Sciatic nerve (tissue), 2 donors: ENCODE results near the gene ANKLE1. TPM values are rescaled to one million over a fixed set of nuclear protein-coding genes. Genes with fewer than 3 reads are reported as not detected.
A peak's percentile ranks its signal among the peaks of the same experiment; 100 is the strongest.

Experiments used
- ATAC-seq: fragments of 200-7000 bp; cut with Tn5 transposase; one replicate; pipeline ENCODE4 v1.9.1; 2020; ENCODE audit warnings: mild to moderate bottlenecking, moderate library complexity
- DNase-seq: peaks from one replicate; pipeline ENCODE4 v3.0.0-alpha.2; 2020; ENCODE audit warnings: low spot score
- intact Hi-C: fragments of 100-400 bp; cut with DNase I; formaldehyde crosslinking; loops from one replicate; pipeline ENCODE4 v1.14.2; 2022
- total RNA-seq: library from RNA; stranded (reverse); fragmentation: NEBNext Ultra II Directional; extraction: Animal tissue kit (Norgen Biotek cat#: 25700); gene quantifications from one replicate; pipeline ENCODE4 v1.2.1, GENCODE V29; 2021
- donor health status: DM: no; HTN: no; CAD: no.
- donor health status: DM: no; HTN: no; CAD: no.

ANKLE1 gene
- total RNA-seq, 1 donor from 2014 or later: 1.7 TPM

DNA sequence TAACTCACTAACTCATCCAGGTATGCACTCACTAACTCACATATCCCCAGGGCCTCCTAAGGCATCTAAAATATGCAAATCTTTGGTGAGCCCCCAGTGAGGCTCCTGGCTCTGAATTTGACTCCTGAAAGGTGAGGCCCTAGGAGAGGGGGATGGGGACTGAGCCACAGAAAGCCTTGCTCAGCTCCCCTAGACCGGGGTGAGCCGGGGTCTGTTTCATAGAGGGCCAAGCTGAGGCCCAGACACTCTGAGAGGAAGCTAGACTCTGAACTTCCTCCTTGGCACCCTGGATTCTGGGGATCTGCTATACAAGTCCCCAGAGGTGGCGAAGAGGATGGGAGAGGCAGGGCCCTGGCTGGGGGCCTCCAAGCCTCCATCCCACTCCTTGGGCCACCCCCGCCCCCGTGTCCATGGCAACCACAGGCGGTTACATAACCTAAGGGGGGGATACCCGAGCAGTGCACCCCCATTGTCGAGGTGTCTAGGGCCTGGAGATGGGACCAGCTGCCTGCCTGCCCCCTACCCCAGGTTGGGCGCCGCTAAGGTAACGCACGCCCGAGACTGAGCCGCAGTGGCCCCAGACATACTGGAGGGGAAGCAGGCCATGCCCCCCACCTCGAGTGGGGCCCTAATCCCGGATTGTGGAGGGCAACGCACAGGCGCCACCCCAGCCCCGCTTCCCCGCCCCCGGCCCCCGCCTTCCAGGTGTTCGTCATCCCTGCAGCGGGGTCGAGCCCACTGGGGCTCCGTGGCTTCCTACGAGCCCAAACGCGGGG lies 20.9 kb downstream of the ANKLE1 start:
- DNase-seq (no peak), ATAC-seq (no peak)
- intact Hi-C loops: no loop called here

DNA sequence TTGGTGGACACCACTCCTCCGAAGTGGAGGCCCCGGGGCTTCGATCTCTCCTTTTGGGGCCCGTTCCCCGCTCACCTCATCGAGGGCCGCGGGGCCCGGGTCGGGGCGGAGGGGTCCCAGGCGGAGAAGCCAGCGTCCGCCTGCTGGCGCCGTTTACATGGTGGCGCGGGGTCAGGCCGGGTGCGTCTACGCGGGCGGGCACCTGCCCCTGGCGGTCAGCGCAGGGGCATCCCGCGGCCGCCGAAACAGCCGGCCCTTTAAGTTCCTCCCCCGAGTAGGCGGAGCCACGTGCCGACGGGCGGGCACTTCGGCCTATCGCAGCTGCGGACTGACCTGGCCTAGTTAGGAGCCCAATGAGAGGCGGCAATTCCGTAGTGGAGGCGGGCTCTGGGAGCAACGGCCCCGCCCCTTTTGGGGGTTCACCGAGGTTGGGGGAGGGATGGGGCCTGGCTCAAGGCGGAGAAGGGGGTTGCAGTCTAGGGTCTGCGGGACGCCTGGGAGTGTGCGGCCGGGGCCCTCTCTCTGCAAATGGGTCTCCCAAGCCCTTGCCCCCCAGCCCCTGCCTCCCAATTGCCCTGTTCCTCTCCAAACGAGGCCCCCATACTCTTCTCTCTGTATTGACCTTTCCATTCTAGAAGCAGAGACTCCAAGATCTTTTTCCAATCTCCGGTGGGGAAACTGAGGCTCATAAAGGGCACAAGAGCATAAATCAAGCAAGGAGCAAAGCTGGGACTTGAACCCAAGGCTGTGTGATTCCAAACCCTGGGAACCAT lies 21.7 kb downstream of the ANKLE1 start, which contains the start of gene ABHD8:
TSS of gene ABHD8 (minus strand) at position 259 of the 773 bp plus-strand sequence. CDS start 1,809 bp downstream, outside the sequence.
- ATAC-seq (peak; percentile 91), DNase-seq (peak; percentile 98)
- intact Hi-C loops: no loop called here

DNA sequence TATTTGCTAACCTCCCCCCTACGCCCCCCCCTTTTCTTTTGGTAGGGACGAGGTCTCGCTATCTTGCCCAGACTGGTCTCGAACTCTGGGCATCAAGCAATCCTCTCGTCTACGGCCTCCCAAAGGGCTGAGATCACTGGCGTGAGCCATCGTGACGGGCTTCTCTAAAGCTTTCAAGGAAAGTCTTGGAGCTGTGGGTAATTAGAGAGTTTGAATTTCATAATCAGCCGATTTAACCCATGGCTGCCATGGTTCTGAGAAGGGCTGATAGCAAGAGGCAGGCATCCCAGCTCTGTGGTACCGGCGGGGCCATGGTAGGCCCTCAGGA lies 22.2 kb downstream of the ANKLE1 start:
- intact Hi-C loops: no loop called here
- DNase-seq: no peak
- ATAC-seq: no peak

- no peak for DNase-seq
- intact Hi-C loops: no loop called here
- ATAC-seq: no peak
Measured at GRCh38 chr19:17304386-17305215, 22.9 kb downstream of the ANKLE1 start.

DNA sequence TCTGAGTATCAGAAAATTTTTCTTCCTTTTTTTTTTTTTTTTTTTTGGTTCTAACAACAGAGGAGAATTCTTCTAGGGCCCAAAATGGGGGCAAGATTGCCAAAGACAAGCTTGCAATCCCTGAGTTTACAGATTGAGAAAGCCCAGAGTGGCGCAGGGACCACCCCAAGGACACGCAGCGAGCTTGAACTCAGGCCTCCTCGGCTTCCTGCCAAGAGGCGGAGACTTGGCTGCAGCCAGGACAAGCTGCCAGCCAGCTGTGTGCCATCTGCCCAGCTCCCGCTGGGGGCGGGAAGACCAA lies 23.5 kb downstream of the ANKLE1 start:
- ATAC-seq (no peak), DNase-seq (no peak)
- intact Hi-C loops: no loop called here

- ATAC-seq (peak; percentile 78), DNase-seq (peak; percentile 95)
- intact Hi-C loops: no loop called here
Measured at GRCh38 chr19:17305517-17306284, 24.0 kb downstream of the ANKLE1 start, which contains the start of gene MRPL34. Gene MRPL34 (plus strand): TSS chr19:17305872. CDS start chr19:17305893, 21 bp downstream.

DNA sequence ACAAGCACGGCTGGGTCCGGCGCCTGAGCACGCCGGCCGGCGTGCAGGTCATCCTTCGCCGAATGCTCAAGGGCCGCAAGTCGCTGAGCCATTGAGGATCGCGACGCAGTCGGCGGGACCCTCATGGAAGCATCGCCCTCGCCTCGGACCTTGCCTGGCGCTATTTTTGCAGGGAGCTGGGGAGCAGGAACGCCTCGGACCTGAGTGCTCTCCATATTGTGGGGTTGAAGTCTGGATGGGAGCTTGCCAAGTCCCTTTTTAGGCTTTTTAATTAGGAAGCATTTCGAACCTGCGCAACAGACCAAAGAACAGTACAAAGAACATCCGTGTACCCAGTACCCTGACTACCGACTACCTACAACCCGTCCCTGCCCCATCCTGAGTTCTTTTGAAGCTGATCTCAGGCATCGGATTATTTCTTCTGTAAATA lies 24.6 kb downstream of the ANKLE1 start:
- no peak for DNase-seq
- intact Hi-C loops: no loop called here
- ATAC-seq: no peak

- no peak for DNase-seq
- no peak for ATAC-seq
- intact Hi-C loops: no loop called here
Measured at GRCh38 chr19:17307876-17308377, 26.2 kb downstream of the ANKLE1 start.

- DNase-seq (peak; percentile 99), ATAC-seq (peak; percentile 93)
- intact Hi-C loops: no loop called here
Measured at GRCh38 chr19:17309198-17309964, 27.7 kb downstream of the ANKLE1 start, which contains the start of gene DDA1. Gene DDA1 (plus strand): TSS chr19:17309563. CDS start chr19:17309655, 92 bp downstream.

GRCh38 chr19:17309965-17310461 lies 28.3 kb downstream of the ANKLE1 start:
- no peak for ATAC-seq
- intact Hi-C loops: no loop called here

DNA sequence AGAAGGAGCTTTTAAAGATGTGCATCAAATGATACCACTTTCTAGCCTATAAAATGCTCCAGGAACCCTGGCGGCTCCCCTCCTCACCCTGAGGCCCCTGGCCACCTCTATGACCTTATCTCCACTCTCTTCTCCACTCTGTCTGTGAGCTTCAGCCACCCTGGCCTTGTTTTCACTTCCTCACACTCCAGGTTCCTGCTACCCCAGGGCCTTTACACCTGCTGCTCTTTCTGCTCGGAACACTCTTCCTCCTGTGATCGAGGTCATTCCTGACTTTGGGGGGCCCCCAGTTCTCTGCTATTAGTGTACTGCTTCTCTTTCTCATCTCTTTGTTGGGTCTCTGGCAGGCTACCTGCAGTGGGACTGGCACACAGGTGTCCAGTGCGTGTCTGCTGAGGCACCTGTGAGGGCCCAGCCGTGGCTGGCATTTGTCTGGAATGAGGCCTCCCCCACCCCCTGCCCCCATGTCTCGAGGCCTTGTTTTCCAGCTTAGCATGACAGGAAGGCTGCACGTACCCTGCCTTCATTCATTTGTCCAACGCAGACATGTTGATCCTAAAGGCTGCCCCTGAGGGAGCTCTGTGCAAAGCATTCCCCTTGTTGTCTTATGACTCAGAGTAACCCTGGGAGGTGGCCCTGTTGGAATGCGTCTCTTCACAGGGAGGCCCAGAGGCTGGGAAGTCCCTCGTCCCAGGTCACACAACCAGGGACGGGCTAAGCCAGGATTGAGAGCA lies 29.9 kb downstream of the ANKLE1 start:
- no peak for DNase-seq

More at GRCh38 chr19:17309965-17310461, 28.3 kb downstream of the ANKLE1 start:
- no peak for DNase-seq

DNA sequence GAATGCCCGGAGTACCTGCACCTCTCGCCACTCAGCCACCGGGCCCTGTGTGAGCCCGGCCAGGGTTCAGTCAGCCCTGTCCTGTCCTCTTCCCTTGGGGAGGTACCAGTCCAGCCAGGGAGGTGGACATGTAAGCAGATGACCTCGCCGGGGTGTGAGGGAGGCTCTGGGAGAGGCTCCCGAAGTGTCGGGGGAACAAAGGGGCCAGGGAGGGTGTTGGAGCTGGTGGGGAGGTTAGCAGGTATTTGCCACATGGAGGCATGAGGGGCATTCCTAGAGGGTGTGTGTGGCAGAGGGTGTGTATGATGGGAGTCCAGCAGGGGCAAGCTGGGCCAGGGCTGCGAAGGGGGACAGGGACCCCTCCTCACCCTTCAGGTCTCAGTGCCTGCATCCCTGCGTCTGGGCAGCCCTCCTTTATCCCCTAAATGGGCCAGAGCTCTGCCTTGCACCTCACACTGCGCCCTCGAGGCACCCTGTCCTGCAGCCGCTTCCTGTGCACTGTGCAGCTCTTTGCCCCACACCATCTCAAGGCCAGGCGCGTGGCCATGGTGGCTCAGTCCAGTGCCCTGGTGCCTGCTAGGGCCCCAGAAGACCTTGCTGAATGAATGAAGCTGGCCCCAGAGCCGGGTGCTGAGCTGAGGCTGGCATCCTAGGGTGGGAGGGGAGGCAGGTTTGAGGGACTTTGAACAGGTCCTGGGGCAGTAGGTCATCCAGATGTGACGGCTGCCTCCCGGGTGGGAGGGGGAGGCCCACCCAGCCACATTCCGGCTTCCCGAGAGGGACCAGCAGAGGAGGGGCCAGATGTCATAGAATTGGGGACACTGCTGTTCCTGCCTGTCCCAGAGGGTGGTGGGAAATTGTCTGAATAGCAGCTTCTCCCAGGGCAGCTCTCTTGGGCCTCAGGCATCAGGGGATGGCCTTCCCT lies 30.8 kb downstream of the ANKLE1 start:
- ATAC-seq (no peak), DNase-seq (no peak)
- intact Hi-C loops: no loop called here

More for the DNA sequence above, 29.9 kb downstream of the ANKLE1 start:
- ATAC-seq: no peak
- intact Hi-C loops: no loop called here

DNA sequence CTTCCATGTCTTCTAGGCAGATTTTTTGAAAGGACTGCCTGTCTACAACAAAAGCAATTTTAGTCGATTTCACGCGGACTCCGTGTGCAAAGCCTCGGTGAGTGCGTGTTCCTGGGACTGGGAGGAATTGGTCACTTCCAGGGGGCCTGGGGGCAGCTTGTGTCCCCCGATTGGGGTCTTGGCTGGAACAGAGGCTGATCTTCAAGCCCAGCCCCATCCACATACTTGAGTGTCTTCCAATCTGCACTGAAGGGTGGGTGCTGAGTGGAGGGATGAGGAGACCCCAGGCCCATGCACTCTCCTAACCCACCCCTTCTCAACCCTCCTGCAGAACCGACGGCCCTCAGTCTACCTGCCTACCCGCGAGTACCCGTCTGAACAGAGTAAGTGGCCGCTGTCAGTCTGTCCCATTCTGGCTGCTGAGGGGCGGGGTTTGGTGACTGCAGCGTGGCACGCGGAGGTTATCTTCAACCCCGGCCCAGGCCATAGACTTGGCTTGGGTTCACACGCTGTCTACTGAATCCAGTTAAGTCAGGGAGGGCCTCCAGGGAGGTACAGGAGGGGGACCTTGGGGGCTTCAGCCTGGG lies 32.4 kb downstream of the ANKLE1 start:
- peak; percentile 60 for DNase-seq
- no peak for ATAC-seq
- intact Hi-C loops: no loop called here

- intact Hi-C loops: no loop called here
- ATAC-seq (no peak), DNase-seq (no peak)
Measured at GRCh38 chr19:17318966-17319365, 37.3 kb downstream of the ANKLE1 start.

- DNase-seq: no peak
Measured at GRCh38 chr19:17319473-17320238, 38.0 kb downstream of the ANKLE1 start.

More at GRCh38 chr19:17319473-17320238, 38.0 kb downstream of the ANKLE1 start:
- no peak for ATAC-seq
- intact Hi-C loops: no loop called here
